ENCODE results near the gene ZNF787. TPM values are rescaled to one million over a fixed set of nuclear protein-coding genes. Genes with fewer than 3 reads are reported as not detected.

Gene ZNF787
- polyA plus RNA-seq, 3 donors, result 1.2 to 16.2 (median 1.8) TPM

DNA sequence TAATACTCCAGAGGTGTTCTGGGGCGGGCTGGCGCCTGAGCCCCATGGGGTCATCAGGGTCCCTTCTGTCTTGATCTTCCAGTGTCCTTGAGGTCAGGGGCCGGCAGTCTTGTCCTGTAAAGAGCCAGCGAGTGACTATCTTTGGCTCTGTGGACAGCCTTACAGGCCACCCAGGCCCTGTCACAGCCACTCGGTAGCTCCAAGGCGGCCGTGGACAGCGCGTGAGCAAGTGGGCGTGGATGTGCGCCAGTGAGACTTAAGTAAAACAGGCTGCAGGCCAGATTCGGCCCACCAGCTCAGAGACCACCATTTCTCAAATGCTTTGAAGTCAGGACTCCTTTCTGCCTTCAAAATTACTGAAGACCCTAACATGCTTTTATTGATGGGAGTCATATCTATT lies 23.7 kb upstream of the ZNF787 start:
- 85% methylated on average over 11 of the region's 12 CpGs for WGBS (ENCODE audit: insufficient coverage)
- no peak overlapping the region for H3K9ac ChIP-seq (ENCODE audit: insufficient read depth, low read length, poor library complexity, severe bottlenecking)
- H2AFZ ChIP-seq (ENCODE audit: insufficient read depth, low read depth, low read length, poor library complexity, severe bottlenecking), result no peak overlapping the region
- H3K9me3 ChIP-seq (replicated peaks in 1 of 2; ENCODE audit: control insufficient read depth in 1 of 2, insufficient read depth in 1 of 2, low read length in 2 of 2), result no peaks in the 10 kb centered on the region
- no peak overlapping the region for H3K4me2 ChIP-seq (replicated peaks; ENCODE audit: extremely low read depth, low read length, poor library complexity, severe bottlenecking)
- TF ChIP-seq CTCF (IDR thresholded peaks at IDR 0.05), result no peak
- peaks cover 12% of the 10 kb centered on the region in 2 donors for H3K4me1 ChIP-seq (ENCODE audit: control insufficient read depth in 1 of 2, insufficient read depth in 2 of 2, low read length in 2 of 2)
- no peaks in the 10 kb centered on the region for H4K20me1 ChIP-seq (ENCODE audit: insufficient read depth, low read length)
- Mint-ChIP-seq H3K27me3 (ENCODE audit: low read depth in 3 of 3) (peaks cover 0 to 2% (median 0%) of the 10 kb centered on the region in 3 donors), H3K4me1 (peaks cover 24% of the 10 kb centered on the region), H3K9me3 (peaks cover 0 to 3% (median 2%) of the 10 kb centered on the region in 7 donors), H3K27ac (peak overlapping the region in 1 of 7 donors; percentile 54), H3K4me3 (no peak overlapping the region), H3K36me3 (peaks cover 11 to 29% of the 10 kb centered on the region in 2 donors)
- no peak overlapping the region for H3K27ac ChIP-seq (ENCODE audit: low read depth in 1 of 2, low read length in 2 of 2)
- no peak overlapping the region for H3K4me3 ChIP-seq (replicated peaks in 1 of 3; ENCODE audit: low read depth in 2 of 3, low read length in 3 of 3)
- no peak for DNase-seq
- intact Hi-C loops (cut with micrococcal nuclease), result no loop called here
- H3K79me2 ChIP-seq (ENCODE audit: insufficient read depth, low read length), result peaks cover 6% of the 10 kb centered on the region
- H3K36me3 ChIP-seq (replicated peaks in 1 of 2; ENCODE audit: control insufficient read depth in 1 of 2, insufficient read depth in 2 of 2, low read length in 2 of 2), result peaks cover 4 to 10% of the 10 kb centered on the region in 2 donors
- H3K27me3 ChIP-seq (ENCODE audit: control insufficient read depth in 2 of 2, insufficient read depth in 2 of 2, low read length in 2 of 2), result no peaks in the 10 kb centered on the region

DNA sequence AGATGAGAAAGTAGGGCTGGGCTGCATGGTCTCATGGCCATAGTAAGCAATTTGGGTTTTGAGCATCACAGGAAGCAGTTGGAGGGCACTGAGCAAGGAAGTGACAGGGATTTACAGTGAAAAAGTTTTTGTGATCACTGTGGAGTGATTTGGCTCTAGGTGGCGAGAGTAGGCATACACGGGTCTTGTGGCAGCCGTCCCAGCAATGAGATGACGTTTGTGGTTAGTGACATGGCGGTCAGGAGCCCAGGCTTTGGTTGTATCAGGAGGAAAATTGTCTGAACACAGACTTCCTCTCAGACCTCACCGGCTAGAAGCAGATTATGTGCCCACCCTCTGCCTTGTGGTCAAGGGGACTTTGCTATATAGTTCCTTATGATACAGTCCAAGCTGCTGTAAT lies 23.3 kb upstream of the ZNF787 start:
- peaks cover 0 to 2% (median 0%) of the 10 kb centered on the region in 3 donors for H3K27me3 Mint-ChIP-seq (ENCODE audit: low read depth in 3 of 3)
- Histone ChIP-seq H3K9ac (ENCODE audit: insufficient read depth, low read length, poor library complexity, severe bottlenecking) (no peak overlapping the region), H3K36me3 (replicated peaks in 1 of 2; ENCODE audit: control insufficient read depth in 1 of 2, insufficient read depth in 2 of 2, low read length in 2 of 2) (peaks cover 4 to 10% of the 10 kb centered on the region in 2 donors), H3K27ac (ENCODE audit: low read depth in 1 of 2, low read length in 2 of 2) (no peak overlapping the region), H4K20me1 (ENCODE audit: insufficient read depth, low read length) (no peaks in the 10 kb centered on the region), H3K4me2 (replicated peaks; ENCODE audit: extremely low read depth, low read length, poor library complexity, severe bottlenecking) (no peak overlapping the region), H3K9me3 (replicated peaks in 1 of 2; ENCODE audit: control insufficient read depth in 1 of 2, insufficient read depth in 1 of 2, low read length in 2 of 2) (no peaks in the 10 kb centered on the region), H2AFZ (ENCODE audit: insufficient read depth, low read depth, low read length, poor library complexity, severe bottlenecking) (no peak overlapping the region), H3K4me3 (replicated peaks in 1 of 3; ENCODE audit: low read depth in 2 of 3, low read length in 3 of 3) (no peak overlapping the region), H3K27me3 (ENCODE audit: control insufficient read depth in 2 of 2, insufficient read depth in 2 of 2, low read length in 2 of 2) (no peaks in the 10 kb centered on the region), H3K4me1 (ENCODE audit: control insufficient read depth in 1 of 2, insufficient read depth in 2 of 2, low read length in 2 of 2) (peaks cover 16 to 17% of the 10 kb centered on the region in 2 donors), H3K79me2 (ENCODE audit: insufficient read depth, low read length) (peaks cover 6% of the 10 kb centered on the region)
- peaks cover 0 to 3% (median 0%) of the 10 kb centered on the region in 7 donors for H3K9me3 Mint-ChIP-seq
- H3K36me3 Mint-ChIP-seq, result peaks cover 8 to 25% of the 10 kb centered on the region in 2 donors
- intact Hi-C loops (cut with micrococcal nuclease), result no loop called here
- no peak for TF ChIP-seq CTCF (IDR thresholded peaks at IDR 0.05)
- H3K4me1 Mint-ChIP-seq, result peaks cover 29% of the 10 kb centered on the region
- no peak overlapping the region for H3K4me3 Mint-ChIP-seq
- peak overlapping the region in 1 of 7 donors; percentile 9 for H3K27ac Mint-ChIP-seq
- DNase-seq, result no peak
- no CpG with 5 or more reads among the region's 6 CpGs for WGBS (ENCODE audit: insufficient coverage)

Data from CD14-positive monocyte (primary cell).